CMK (cell line): ENCODE measurements around the gene BMP2K.
"Not testable (repeated sequence)": the region's sequence is repeated elsewhere in the genome, so short reads cannot be mapped to it uniquely, and the experiment has no call there.

Source experiments
- DNase-seq: peaks from one replicate; pipeline ENCODE4 v3.0.0-alpha.2; 2010; ENCODE audit warnings: low read depth

BMP2K gene

DNA sequence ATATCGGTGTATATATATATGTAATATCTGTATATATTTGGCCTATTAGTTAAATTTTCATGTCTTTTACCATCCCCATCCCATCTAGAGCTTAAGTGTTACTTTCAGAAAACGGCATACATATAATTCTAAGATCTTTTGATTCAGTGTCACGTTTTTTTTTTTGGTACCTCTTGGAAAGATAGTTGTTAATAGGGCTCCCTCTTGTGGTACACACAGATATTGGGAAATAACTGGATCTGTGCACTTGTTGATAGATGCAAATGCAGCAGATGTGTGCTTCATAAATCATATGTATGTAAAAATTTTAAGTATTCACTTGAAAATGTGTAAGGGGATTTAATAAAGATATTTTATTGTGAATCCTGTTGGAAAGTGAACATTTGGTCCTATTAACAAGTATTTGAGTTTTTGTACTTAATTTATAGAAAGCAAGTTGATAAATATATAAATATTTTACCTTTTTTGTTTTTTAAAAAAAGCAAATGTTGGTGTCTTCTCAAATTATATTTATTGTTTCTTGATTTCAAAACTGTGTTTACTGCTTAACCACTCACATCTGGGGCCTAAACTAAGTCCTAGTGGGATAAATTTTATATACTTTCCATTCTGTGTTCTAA is 88.4 kb downstream of the BMP2K start:
- peak; percentile 63 for DNase-seq

DNA sequence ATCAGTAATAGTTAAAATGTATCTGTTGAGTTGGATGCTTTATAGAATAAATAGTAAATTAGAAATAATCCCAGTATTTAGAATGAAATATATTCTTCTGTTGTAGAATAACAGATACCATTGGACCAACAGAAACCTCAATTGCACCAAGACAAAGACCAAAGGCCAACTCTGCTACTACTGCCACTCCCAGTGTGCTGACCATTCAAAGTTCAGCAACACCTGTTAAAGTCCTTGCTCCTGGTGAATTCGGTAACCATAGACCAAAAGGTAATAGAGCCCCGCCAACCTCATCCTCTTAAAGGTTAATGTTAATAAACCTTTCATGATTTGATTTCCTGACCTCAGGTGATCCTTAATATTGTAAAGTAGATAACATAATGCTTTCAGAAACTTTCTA is 89.3 kb downstream of the BMP2K start:
- no peak for DNase-seq

- not testable (repeated sequence) for DNase-seq
These were observed 92.6 kb downstream of the BMP2K start for GRCh38 chr4:78868712-78869111.

DNA sequence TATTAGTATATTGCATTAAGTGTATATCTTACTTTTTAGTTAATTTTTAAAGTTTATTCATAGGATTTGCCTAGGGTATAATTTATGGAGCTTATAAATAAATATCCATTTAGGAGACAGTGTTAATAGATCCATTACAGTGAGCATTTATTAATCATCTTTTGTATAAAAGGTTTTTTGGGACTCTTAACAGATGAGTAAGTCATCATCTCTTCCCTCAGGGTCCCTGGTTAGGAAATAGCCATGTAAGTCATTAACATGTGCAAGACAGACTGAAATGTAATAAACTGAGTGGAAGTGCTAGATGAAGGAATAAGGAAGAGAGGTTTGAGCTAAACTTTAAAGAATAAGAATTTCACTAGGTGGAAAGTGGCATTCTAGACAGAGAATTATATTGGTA is 93.9 kb downstream of the BMP2K start:
- DNase-seq: no peak

DNA sequence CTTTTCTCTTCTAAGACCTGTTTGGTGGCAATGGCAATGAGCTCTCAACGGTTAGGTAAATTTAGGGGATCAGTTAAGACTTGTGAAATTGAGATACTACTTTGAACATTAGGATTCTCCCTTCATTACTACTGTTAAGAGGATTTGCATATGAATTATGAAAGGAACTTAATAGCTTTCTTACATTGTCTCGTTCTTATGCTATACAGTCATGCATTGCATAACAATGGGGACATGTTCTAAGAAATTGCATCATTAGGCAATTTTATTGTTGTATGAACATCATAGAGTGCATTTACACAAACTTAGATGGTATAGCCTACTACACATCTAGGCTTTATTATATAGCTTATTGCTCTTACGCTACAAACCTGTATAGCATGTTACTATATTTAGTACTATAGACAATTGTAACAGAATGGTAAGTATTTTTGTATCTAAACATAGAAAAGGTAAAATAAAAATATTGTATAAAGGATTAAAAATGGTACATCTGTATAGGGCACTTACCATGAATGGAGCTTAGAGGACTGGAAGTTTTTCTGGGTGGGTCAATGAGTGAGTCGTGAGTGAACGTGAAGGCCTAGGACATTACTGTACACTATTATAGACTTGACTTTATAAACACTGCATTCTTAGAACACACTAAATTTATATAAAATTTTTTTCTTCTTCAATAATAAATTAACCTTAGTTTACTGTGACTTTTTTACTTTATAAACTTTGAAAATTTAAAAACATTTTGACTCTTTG is 100.6 kb downstream of the BMP2K start:
- DNase-seq: no peak

- DNase-seq: no peak
These were observed 101.9 kb downstream of the BMP2K start for GRCh38 chr4:78878031-78878430.

DNA sequence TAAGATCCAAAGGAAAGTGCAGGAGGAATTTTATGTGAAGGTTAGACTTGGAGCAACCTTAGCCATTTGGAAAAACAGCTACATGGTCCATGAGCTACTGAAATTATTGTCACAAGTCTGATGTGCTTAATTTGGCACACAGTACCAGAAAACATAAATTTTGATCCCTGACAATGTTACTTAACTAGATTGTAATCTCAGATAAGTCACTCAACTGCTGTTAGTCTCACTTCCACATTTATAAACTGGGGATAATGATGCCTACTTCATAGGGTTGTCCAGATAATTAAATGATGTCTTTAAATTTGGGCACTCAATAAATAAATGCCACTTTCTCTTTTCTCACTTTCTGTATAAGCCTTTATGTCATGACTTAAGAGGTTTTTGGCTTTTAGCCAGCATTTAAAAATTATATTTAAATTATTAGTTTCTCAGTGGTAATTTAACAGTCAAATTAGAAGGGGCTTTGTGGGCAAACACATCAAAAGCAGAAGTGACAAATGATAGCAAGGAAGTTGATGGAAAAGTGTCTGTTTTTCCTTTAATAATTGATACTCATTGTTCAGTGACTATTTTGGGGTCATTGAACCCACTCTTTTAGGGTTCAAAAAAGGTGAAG is 104.8 kb downstream of the BMP2K start:
- DNase-seq: no peak

GRCh38 chr4:78885598-78885997 is 109.4 kb downstream of the BMP2K start:
- DNase-seq: no peak

DNA sequence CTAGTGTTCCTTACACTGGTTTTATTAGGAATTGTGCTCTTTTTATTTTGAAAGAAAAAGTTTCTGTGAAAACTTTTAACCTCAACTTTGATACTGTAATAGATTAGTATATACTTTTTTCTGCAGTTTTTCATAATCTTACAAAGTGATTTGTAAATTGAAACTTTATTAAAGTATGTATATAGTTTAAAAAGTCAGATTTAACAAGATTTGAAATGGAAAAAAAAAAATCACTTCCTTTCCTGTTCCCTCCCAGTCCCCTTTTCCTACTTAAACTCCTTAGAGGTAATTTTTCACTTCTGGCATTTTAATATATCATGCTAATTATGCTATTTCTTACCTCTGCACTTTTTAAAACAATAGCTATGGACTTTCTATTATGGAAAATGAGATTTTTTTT is 113.8 kb downstream of the BMP2K start:
- no peak for DNase-seq

GRCh38 chr4:78899302-78899701 is 123.2 kb downstream of the BMP2K start:
- no peak for DNase-seq

DNA sequence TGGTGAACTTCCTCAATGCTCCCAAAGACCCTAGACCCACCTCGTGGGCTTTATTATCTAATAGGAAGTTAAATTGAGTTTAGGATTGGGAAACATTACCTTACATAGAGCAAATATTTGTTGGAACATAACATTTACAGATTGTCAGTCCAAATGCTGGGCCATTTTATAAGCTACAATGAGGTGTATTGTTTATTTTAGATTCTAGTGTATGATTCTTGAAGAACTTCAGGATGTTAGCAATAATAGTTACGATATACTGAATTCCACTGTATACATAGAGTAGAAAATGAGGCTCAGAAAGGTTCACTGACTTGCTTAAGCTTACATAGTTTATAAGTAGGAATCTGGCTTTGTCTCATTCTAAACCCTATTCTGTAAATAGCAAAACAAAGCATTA is 125.7 kb downstream of the BMP2K start:
- no peak for DNase-seq

GRCh38 chr4:78902298-78902697 is 126.1 kb downstream of the BMP2K start:
- no peak for DNase-seq

DNA sequence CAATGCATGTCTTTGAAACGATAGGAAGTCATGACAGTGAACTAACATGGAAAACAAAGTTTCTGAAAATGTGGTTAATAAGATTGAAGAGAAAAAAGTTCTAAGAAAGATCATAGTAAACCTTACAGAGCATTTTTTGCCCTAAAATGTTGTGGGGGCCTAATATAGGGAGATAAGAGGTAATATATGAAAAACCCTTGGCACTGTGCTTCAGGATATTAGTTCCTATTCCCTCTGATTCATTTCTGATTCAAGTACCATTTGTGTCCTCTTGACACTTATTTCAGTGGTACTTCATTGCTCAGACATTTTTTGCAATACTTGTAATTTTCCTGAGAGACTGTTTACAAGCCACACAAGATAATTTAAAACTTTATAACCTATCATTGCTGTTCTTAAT is 128.0 kb downstream of the BMP2K start:
- DNase-seq: no peak

DNA sequence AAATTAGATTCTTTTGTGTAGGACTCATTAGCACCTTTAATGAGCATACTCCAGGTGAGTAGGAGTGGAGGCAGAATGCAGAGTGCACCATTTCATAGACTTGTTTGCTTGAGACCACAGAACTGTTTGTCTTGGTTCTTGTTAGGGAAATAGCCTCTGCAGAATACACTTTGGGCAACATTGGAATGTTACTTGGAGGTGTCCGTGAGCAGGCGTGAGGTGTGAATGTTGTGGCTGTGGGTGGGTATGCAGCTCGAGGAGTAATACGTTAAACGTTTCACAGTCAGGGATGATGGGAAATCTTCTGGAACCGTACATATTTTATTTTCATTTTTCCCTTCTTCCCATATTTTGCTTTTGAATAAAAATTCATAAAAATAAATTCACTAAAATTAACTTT is 131.5 kb downstream of the BMP2K start:
- DNase-seq: no peak

DNA sequence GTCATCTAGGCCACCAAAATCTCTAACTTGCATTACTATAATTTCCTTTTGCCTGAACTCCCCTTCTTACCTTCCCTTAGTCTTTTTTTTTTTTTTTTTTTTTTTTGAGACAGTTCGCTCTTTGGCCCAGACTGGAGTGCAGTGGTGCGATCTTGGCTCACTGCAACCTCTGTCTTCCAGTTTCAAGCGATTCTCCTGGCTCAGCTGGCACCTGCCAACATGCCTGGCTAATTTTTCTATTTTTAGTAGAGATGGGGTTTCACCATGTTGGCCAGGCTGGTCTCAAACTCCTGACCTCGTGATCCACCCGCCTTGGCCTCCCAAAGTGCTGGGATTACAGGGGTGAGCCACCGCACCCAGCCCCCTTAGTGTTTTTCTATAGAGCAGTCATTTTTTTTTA is 132.8 kb downstream of the BMP2K start:
- DNase-seq: not testable (repeated sequence)

- no peak for DNase-seq
These were observed 134.5 kb downstream of the BMP2K start for GRCh38 chr4:78910612-78911011.

DNA sequence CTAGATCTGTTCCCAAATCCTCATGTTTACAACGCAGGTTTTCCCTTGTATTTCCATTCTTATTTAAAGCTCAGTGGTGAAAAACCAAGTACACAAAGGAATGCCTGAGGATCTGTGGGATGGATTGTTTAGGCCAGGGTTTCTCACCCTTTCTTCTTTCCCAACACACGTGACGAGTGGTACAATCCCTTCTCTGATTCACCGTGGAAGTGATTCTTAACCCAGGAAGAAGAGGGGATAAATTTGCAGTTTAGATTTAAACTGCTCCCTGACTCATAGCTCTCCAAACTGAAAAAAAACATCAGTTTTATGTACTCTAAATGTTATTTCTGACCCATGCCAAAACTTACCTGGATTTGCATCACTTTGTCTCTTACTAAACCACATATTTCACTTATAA is 146.1 kb downstream of the BMP2K start:
- DNase-seq: no peak

- no peak for DNase-seq
These were observed 147.5 kb downstream of the BMP2K start for GRCh38 chr4:78923464-78924312.

DNA sequence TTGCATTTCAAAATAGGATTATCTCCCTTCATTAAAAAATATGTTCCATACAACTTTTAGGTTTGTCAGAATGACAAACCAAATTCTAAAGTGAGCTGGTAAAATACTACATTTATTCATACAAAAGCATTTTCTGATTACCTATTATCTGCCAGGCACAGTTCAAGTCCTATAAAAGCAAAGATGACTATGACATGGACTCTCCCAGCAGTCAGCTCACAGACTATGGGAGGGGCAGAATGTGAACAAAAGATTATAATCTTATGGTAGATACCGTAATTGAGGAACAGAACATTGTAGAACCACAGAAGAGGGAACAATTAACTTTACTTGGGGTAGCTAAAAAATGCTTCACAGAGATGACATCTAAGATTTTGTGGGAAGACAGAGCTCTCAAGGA is 150.7 kb downstream of the BMP2K start:
- no peak for DNase-seq

GRCh38 chr4:78928835-78929234 is 152.7 kb downstream of the BMP2K start:
- DNase-seq: no peak

DNA sequence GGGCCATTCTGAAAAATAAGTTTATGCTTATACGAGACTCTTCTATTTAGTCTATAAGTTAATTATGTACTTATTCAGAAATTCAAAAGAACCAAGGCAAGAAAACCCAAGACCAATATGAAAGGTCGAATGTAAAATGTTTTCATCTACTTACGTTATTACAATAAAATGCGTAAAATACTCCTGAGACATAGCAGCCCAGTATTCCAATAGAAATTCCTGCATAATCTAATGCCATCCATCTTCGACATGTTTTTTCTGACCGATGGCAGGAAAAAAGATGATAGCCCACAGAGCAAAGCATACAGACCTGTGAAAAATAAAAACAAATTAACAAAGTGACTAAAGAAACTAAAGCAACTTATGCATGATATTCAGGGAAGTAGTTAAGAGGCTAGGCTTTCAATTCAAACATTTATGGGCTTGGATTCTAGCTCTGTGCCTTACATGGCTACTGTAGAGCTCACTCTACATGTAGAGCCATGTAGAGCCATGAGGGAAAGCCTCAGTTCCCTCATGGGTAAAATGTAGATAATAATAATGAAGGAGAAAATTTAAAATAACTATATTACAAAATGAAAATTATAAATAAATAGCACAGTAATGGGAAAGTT is 154.0 kb downstream of the BMP2K start:
- DNase-seq: no peak

DNA sequence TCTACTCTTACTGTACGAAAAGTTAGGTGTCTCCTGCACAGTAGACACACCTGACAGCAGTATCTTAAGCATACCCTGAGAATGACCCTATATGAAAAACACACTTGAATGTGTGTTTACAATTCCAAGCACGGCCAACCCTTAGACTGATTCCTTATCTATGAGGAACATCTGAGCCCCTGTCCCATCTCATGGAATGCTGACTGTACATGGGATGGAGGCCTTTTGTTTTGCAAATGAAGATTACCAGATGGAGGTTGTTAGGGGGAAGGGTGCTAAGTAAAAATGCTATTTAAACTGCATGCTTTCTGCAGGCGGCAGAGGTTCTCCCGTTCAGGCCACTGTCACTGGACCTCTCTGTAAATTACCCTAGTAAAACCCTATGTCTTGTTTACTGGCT is 160.8 kb downstream of the BMP2K start:
- DNase-seq: no peak
